GM18505 (cell line): Measurements from ENCODE around the gene TMEM238.

ENCODE experiments used
- ATAC-seq: cut with Tn5 transposase; IDR thresholded peaks from one replicate; pipeline ENCODE4 v1.9.1; 2021; ENCODE audit not compliant: unreplicated experiment
- POLR2A ChIP-seq: IDR thresholded peaks from 4 replicates; pipeline ENCODE4 v1.6.1; 2011; ENCODE audit warnings: borderline replicate concordance; ENCODE audit not compliant: insufficient read depth, insufficient read length; ENCODE audit errors: extremely low read depth

Gene TMEM238

DNA sequence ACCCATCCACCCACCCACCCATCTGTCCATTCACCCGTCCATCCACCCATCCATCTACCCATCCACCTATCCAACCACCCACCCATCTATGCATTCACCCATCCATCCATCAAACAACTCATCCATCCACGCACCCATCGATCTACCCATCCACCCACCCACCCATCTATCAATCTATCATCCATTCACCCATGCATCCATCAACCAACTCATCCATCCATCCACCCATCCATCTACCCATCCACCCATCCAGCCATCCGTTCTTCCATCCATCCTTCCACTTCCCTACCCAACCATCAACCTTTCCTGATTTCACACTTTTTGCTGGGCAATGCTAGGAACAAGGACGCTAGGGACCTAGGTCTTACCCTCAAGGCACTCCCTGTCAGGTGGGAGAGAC, 2.1 kb downstream of the TMEM238 start:
- no peak for ATAC-seq
- no peak for TF ChIP-seq POLR2A

DNA sequence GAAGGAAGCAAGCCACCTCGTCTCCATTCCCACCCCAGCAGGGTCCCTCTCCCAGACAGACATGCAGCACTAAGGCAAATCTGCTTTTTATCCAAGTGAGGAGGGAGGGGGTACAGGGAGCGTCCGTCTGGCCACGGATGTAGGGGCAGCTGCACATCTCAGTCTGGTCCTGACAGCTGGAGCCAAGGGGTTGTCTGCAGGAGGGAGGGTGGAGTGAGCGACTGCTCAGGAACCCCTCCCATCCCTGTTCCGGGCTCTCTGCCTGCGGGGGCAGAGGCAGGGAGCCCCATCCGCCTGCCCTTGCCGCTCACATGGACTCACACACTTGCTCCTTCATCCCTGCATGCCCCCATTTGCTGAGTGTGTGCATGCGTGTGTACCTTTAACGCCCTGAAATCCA, 4.9 kb downstream of the TMEM238 start:
- no peak for ATAC-seq
- TF ChIP-seq POLR2A = no peak

DNA sequence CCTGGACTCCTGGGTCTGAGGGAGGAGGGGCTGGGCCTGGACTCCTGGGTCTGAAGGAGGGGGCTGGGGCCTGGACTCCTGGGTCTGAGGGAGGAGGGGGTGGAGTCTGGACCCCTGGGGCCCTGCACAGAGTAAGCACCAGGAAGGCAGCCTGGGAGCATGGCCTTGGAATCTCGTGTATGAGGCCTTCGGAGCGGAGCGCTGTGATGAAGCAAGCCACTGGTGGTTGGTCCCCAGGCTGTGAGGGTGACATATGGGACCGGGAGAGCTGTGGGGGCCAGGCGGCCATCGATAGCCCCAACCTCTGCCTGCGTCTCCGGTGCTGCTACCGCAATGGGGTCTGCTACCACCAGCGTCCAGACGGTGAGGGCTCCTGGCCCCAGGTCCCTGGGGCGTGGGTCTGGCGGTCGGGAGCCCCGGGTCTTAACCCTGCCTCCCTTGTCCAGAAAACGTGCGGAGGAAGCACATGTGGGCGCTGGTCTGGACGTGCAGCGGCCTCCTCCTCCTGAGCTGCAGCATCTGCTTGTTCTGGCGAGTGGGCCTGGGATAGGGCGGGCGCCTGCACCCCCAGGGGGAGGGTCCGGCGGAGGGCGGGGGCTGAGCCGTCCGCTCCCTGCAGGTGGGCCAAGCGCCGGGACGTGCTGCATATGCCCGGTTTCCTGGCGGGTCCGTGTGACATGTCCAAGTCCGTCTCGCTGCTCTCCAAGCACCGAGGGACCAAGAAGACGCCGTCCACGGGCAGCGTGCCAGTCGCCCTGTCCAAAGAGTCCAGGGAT, 6.5 kb downstream of the TMEM238 start:
- ATAC-seq = no peak
- TF ChIP-seq POLR2A = no peak

DNA sequence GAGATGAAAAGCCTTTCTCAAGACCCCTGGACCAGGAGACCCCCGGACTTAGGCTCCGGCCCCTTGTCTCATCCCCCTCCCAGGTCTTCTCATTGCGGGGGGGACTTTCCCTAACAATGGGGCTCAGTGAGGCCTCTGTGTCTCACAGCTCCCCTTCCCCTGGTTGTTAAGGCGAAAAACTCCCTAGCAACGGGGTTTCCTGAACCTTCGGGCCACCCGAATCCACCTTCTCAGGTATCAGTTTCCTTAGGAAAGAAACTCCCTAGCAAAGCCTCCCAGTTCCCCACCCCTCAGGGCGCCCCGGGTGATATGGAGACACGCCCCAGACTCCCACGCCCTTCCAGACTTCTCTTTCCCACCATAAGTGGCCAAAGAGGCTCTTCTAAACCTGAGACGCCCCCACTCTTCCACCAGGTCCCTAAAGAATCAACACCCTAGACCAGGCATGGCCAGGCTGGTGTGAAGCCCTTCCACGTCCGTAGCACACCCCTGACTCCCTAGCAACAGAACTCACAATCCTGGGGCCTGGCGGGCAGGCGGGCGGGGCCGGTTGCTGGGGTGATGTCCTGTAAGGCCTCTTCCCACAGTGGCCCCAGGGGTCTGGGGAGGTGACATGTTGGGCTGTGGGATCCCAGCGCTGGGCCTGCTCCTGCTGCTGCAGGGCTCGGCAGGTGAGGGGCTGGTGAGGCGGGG, 7.7 kb downstream of the TMEM238 start, which contains the start of gene TMEM190:
Gene TMEM190 (plus strand): TSS at position 586 of the 693 bp plus-strand sequence. CDS start 28 bp downstream, at position 614.
- TF ChIP-seq POLR2A = no peak
- ATAC-seq = no peak

DNA sequence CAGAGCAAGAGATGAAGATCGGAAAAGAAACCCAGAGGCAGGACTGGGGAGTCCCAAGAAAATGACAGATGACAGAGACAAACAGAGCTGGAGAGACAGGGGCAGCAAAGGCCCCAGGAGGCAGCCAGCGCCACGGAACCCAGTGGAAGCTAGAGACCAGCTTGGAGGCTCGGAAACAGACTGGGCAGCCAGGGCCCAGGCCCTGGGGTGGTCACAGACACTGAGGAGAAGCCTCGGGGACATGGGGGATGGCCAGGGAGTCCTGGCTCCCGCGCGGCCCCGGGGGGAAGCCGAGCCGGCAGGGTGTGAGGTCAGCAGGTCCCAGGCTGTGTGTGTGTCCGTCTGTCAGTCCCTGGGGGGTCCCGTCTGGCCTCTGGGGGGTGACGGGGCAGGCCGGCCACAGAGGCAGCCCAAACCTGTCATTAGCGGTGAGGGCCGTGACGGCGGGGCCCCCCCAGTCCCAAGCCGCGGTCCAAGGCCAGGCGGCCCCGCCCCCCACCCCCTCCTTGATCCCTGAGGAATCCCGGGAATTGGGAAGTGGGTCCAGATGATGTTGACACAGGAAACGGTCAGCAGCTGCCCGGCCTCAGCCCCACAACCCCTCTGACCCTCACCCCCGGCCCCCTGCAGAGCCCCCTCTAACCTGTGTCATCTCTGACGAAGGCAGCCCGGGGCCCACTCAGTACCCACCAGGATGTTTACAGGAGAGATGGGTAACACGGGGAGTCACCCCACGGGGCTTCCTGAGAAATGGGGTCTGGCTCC, 9.9 kb downstream of the TMEM238 start:
- TF ChIP-seq POLR2A = no peak
- ATAC-seq = no peak

DNA sequence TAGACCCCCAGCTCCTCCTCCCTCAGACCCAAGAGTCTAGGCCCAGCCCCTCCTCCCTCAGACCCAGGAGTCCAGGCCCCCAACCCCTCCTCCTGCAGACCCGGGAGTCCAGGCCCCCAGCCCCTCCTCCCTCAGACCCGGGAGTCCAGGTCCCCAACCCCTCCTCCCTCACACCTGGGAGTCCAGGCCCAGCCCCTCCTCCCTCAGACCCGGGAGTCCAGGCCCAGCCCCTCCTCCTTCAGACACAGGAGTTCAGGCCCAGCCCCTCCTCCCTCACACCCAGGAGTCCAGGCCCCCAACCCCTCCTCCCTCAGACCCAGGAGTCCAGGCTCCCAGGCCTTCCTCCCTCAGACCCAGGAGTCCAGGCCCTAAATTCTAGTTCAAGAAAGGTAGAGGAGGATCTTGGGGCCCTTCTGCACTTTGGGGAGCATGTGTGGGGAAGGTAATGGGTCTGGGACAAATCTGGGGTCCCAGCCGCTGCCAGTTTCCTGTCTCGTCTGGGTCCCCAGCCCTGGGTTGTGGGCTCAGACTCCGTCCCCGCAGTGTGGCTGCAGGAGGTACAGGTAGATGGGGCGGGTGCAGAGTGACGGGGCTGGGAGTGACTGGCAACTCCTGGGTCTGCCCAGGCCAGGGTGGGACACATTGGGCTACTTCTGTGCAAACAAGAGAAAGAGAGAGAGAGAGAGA, 10.6 kb downstream of the TMEM238 start:
- no peak for TF ChIP-seq POLR2A
- no peak for ATAC-seq

DNA sequence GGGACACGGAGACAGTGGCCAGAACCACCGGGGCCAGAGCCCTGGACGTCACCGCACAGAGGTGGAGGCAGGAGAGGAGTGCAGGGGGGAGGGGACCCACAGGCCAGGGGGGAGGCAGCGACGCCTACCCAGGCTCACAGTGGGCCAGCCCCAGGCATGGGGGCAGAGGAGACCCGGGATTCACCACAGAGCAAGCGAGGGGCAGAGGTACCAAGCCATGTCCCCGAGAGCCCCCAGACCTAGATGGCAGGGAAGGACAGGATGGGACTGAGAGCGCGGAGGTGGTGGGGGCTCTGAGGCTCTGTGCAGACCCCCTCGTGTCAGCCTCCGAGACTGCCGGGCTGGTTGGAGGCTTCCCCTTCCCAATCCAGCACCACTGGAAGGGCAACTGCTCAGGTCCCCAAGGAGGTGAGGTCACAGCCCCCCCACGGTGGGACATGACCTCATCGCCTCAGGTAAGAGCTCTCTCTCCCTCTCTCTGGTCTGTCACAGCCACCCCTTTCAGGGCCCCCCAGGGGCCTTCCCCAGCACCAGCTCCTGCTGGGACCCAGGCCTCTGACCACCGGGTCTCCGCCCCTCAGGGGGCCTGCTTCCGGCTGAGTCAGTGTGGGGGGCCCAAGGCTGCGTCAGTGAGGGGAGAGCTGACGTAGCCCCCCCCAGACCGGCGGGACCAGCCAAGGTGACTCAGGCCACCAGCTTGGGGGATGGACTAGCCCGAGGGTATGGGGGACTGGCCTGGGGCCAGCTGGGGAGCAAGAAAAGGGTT, 11.6 kb downstream of the TMEM238 start:
- ATAC-seq = no peak

DNA sequence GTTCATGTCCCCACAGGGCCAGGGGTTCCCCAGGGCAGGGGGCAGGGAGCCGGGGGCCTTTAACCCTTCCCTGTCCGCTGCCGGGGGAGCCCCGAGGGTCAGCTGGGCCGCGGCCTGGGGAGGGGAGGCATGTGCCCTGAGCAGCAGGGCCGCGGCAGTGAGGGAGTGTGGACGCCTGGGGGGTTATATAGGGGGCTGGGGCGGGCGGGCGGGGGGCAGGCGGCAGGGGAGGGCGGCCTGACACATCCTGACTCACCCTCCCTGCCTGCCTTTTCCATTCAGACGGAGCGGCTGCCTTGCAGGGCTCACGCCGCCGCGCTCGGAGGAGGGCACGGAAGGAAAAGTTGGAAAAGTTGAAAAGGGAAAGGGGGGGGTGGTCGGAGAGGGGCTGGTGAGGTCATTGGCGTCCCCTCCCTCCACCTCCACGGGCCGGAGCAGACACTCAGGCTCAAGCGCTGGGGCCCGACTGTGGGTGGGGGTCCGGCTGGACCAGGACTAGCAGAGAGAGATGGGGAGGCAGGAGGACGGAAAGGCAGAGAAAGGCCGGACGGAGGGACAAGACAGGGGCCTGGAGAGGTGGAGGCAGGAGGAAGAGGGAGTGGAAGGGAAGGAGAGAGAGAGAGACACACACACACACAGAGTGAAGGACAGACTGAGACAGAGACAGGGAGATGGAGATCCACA, 13.6 kb downstream of the TMEM238 start, which contains the start of gene IL11:
Gene IL11 (minus strand): TSS at position 159 of the 684 bp plus-strand sequence. CDS start 153 bp downstream, at position 6.
- TF ChIP-seq POLR2A = no peak
- ATAC-seq = no peak

More for the DNA sequence above, 11.6 kb downstream of the TMEM238 start:
- no peak for TF ChIP-seq POLR2A

DNA sequence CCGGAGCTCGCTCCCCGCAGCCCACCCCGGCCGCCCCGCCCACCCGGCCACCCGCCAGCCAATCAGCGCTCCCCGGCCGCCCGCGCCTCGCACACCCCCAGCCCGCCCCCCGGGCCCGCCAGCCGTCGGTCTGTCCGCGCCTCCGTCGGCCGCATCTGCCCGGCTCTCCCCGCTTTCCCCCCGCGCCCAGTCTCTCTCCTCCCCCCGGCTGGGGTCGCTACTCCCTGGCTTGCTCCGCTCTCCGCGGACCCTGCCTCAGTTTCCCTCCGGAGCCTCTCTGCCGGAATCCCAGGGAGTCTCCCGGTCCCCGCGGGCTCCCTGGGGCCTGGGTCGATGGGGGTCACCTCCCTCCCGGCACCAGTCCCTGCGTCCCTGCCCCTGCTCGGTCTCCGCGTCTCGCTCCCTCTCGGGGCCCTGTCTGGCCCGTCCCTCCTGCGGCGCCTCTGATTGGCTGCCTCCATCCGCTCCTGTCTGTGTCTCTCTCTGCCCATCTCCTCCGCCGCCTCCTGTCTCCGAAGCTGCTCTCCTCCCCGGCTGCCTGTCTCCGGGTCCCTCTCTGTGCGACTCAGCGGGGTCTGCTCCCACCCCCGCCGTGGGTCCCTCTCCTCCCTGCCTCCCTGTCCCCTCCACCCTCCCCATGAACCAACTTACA, 14.3 kb downstream of the TMEM238 start:
- ATAC-seq = no peak
- no peak for TF ChIP-seq POLR2A

DNA sequence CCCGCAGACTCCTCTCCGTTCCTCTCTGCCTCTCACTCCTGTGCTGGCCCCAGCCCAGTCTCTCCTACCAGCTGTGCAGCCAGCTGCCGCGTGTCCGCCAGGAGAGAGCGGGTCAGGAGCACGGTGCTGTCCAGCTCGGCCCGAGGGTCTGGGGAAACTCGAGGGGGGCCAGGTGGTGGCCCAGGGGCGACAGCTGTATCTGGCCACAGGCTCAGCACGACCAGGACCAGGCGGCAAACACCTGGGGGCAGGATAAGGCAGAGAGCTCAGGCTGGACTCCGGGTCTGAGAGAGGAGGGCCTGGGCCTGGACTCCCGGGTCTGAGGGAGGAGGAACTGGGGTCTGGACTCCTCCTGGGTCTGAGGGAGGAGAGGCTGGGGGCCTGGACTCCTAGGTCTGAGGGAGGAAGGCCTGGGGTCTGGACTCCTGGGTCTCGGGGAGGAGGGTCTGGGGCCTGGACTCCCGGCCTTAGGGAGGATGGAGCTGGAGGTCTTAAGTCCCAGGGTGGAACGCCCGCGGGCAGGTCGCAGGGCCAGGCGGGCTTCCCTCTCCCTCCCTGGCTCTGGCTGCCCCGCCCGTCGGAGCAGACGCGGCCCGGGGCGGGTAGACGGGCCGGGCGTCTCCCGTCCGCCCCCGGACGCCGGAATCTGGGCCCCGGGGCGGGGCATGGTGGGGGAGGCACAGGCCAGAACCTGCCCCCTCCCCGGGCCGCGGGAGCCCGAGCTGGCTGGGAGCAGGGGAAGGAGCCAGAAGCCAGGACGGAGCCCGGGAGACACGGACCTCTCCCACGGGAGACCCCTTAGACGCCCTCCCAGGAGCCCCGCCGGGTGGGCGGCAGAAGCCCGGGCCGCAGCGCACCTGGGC, 15.2 kb downstream of the TMEM238 start:
- TF ChIP-seq POLR2A = no peak
- ATAC-seq = no peak

DNA sequence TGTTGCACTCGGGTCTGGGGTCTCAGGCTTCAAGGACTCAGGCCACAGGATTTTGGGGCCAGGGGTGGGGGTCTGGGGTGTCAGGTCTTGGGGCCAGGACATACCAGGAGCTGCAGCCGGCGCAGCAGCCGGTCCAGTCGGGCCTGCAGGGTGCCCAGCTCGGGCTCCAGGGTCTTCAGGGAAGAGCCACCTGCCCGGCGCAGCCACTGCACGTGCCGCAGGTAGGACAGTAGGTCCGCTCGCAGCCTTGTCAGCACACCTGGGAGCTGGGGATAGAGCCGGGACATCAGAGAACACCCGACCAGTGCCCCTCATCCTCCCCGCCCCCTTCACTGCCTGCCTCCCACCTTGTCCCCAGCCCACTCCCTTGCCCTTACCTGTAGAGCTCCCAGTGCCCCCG, 16.0 kb downstream of the TMEM238 start:
- no peak for ATAC-seq
- TF ChIP-seq POLR2A = no peak

DNA sequence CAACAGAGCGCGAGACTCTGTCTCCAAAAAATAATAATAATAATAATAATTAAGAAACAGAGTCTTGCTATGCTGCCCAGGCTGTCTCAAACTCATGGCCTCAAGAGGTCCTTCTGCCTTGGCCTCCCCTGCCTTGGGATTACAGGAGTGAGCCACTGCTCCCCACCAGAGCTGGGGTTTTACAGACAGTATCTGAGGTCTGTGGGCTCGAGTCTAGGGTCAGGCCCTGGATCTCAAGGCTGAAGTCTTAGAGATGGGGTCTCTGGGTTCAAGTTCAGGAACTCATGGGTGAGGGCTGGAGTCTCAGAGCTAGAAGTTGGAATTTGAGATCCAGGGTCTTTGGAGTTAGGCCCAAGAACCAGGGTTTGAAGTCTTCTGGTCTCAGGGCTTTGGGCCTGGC, 17.3 kb downstream of the TMEM238 start:
- no peak for TF ChIP-seq POLR2A
- ATAC-seq = no peak
